Ureter (tissue), 1 donor: ENCODE results near the gene CEP120. TPM values are rescaled to one million over a fixed set of nuclear protein-coding genes. Genes with fewer than 3 reads are reported as not detected.

Source experiments
- DNase-seq: peaks from one replicate; pipeline ENCODE4 v3.0.0-alpha.2; 2020; ENCODE audit warnings: low spot score
- total RNA-seq: library from RNA; stranded (reverse); gene quantifications from one replicate; pipeline ENCODE4 v1.2.4, GENCODE V29; 2023
- donor health status: DM: yes; HTN: yes; CAD: no.

CEP120 gene
- total RNA-seq, 1 donor from 2014 or later = 29.4 TPM

DNA sequence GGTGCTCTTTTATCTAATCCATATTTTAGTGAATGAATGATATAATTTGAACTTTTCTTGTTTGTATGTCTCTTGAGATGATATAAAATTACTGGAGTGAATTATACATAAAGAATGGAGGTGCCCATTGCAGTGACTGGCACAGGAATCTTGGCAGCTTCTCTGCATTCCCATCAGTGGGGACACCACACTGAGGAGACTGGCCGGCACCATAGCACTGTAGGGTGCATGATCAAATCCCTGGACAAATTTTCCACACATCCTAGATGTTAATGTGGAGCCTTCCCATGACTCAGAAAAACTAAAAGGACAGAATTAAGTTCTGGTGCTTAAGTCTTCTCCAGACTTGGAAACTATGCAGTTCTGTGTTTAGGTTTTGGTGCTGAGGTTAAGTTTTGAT lies 124.1 kb downstream of the CEP120 start:
- DNase-seq = no peak

DNA sequence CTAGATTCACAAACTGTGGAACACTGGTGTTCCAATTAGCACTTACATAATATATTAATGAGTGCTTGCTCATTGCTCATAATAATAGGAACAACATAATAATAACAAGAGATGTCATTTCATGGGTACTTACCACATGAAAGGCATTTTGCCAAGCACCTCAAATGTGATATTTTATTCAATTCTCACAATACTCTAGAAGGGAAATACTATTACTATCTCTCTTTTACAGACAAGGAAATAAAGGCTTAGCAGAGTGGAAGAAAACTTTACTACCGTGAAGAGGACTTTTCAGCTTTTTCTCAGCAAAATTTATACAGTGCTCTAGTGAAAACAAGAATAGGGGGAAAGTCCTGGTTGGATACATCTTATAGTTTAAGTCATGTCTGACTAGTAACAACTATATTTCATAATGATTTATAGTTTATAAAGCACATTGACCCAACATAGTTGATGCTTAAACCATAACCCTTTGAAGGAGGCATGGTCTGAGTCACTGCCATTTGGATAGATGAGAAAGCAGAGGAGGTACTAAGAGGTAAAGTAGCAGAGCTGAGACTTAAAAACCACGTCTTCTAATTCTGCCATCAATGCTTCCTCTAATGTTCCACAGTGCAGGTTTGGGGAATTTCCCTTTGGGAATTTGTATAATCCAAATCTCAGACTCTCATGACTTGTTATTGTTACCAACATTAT lies 124.7 kb downstream of the CEP120 start:
- DNase-seq = no peak

DNA sequence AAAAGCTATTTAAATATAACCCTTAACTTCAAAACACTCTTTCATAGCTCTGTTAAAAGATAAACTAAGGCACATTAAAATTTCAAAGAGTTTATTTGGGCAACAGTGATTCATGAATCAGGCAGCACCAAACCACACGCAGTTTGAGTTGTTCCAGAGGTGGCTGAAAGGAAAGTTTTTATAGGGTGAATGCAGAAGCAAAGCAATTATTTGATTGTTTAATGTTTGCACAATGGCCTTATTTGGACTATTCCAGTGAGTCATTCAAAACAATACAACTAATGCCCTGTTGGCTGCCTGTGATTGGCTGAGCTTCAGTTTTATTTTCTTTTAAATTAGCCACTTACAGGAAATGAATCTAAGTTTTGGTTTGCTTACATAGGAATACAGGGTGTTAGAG lies 125.3 kb downstream of the CEP120 start:
- DNase-seq = no peak

DNA sequence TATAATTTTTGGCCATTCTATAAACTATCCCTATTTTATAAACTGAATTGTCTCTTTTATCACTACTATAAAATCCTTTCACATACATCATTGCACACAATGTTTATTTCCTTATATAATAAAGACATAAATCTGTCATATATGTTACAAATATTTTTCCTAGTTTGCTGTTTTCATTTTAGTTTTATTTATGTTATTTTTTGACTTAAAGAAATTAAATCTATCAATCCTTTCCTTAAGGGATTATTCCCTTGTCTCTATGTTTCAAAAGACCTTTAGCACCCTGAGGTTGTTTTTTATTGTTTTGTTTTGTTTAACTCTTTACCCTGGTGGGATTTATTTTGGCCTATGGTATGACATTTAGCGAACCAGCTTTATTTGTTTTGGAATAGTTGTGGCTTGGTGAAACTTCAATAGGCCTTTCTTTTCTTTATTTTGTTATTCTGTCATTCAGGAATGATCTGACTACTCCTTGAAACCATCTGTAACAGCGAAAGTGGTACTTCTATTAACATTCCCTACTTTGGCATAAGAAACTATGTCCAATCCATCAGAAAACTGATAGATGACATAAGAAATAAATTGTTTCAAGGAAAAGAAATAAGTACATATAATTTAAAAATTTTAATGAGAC lies 125.9 kb downstream of the CEP120 start:
- no peak for DNase-seq

Other genes starting within 250 kb of the CEP120 start
- gene CSNK1G3, start 88.8 kb upstream of the CEP120 start, total RNA-seq = 66.0 TPM